ENCODE measurements around the gene PRDX5.

PRDX5 gene

GRCh38 chr11:64359712-64360445 lies 42.0 kb downstream of the PRDX5 start:
- peak; percentile 42; the same call in 1 of the 2 replicates for TF ChIP-seq CTCF (IDR thresholded peaks at IDR 0.05; ENCODE audit: low read length)
- no peak for TF ChIP-seq EZH2 (IDR thresholded peaks at IDR 0.05; ENCODE audit: borderline replicate concordance, low read length)
- H2AFZ ChIP-seq (ENCODE audit: low read length): no peak overlapping the region
- H3K27ac ChIP-seq (ENCODE audit: low read depth, low read length, poor library complexity, severe bottlenecking): peak overlapping the region; percentile 50
- peaks cover 35% of the 10 kb centered on the region for H3K36me3 ChIP-seq (ENCODE audit: insufficient read depth, low read length)
- H3K9ac ChIP-seq (ENCODE audit: low read length): peak overlapping the region; percentile 80
- H3K4me3 ChIP-seq (ENCODE audit: low read depth, low read length, poor library complexity, severe bottlenecking): peak overlapping the region; percentile 71
- H3K9me2 ChIP-seq (ENCODE audit: low read depth, low read length): no peaks in the 10 kb centered on the region
- no peaks in the 10 kb centered on the region for H4K20me1 ChIP-seq (ENCODE audit: insufficient read depth, low read length)
- H3F3A ChIP-seq (ENCODE audit: insufficient read depth, low read length): no peaks in the 10 kb centered on the region
- no peaks in the 10 kb centered on the region for H3K9me3 ChIP-seq (ENCODE audit: low read length)
- H3K79me2 ChIP-seq (ENCODE audit: insufficient read depth, low read length): no peaks in the 10 kb centered on the region
- H3K4me2 ChIP-seq (ENCODE audit: low read length): peak overlapping the region; percentile 88
- peaks cover 26% of the 10 kb centered on the region for H3K4me1 ChIP-seq (ENCODE audit: insufficient read depth, low read length, severe bottlenecking)
- no peaks in the 10 kb centered on the region for H3K27me3 ChIP-seq (ENCODE audit: insufficient read depth, low read length)

- Histone ChIP-seq H3K27me3 (ENCODE audit: insufficient read depth, low read length) (no peaks in the 10 kb centered on the region), H4K20me1 (ENCODE audit: insufficient read depth, low read length) (no peaks in the 10 kb centered on the region), H3K4me3 (ENCODE audit: low read depth, low read length, poor library complexity, severe bottlenecking) (peak overlapping the region; percentile 71), H3K9ac (ENCODE audit: low read length) (no peak overlapping the region; the same call in 1 of the 2 replicates), H3K4me1 (ENCODE audit: insufficient read depth, low read length, severe bottlenecking) (peaks cover 26% of the 10 kb centered on the region), H3K79me2 (ENCODE audit: insufficient read depth, low read length) (no peaks in the 10 kb centered on the region), H3K9me2 (ENCODE audit: low read depth, low read length) (no peaks in the 10 kb centered on the region), H3K27ac (ENCODE audit: low read depth, low read length, poor library complexity, severe bottlenecking) (no peak overlapping the region), H3K4me2 (ENCODE audit: low read length) (peak overlapping the region; percentile 88; the same call in 1 of the 2 replicates), H2AFZ (ENCODE audit: low read length) (no peak overlapping the region), H3K9me3 (ENCODE audit: low read length) (no peaks in the 10 kb centered on the region), H3K36me3 (ENCODE audit: insufficient read depth, low read length) (peaks cover 39% of the 10 kb centered on the region), H3F3A (ENCODE audit: insufficient read depth, low read length) (no peaks in the 10 kb centered on the region)
- TF ChIP-seq EZH2 (IDR thresholded peaks at IDR 0.05; ENCODE audit: borderline replicate concordance, low read length) (no peak), CTCF (IDR thresholded peaks at IDR 0.05; ENCODE audit: low read length) (no peak)
Measured at GRCh38 chr11:64360448-64360921, 42.6 kb downstream of the PRDX5 start.

- H3K79me2 ChIP-seq (ENCODE audit: insufficient read depth, low read length): no peaks in the 10 kb centered on the region
- TF ChIP-seq CTCF (IDR thresholded peaks at IDR 0.05; ENCODE audit: low read length): no peak
- TF ChIP-seq EZH2 (IDR thresholded peaks at IDR 0.05; ENCODE audit: borderline replicate concordance, low read length): no peak
- H3K27ac ChIP-seq (ENCODE audit: low read depth, low read length, poor library complexity, severe bottlenecking): no peak overlapping the region
- H3K9ac ChIP-seq (ENCODE audit: low read length): no peak overlapping the region
- no peaks in the 10 kb centered on the region for H3K9me2 ChIP-seq (ENCODE audit: low read depth, low read length)
- no peaks in the 10 kb centered on the region for H3K9me3 ChIP-seq (ENCODE audit: low read length)
- H3K36me3 ChIP-seq (ENCODE audit: insufficient read depth, low read length): peaks cover 49% of the 10 kb centered on the region
- H3K4me2 ChIP-seq (ENCODE audit: low read length): no peak overlapping the region
- no peaks in the 10 kb centered on the region for H3K27me3 ChIP-seq (ENCODE audit: insufficient read depth, low read length)
- H3F3A ChIP-seq (ENCODE audit: insufficient read depth, low read length): no peaks in the 10 kb centered on the region
- no peak overlapping the region for H2AFZ ChIP-seq (ENCODE audit: low read length)
- H4K20me1 ChIP-seq (ENCODE audit: insufficient read depth, low read length): no peaks in the 10 kb centered on the region
- H3K4me1 ChIP-seq (ENCODE audit: insufficient read depth, low read length, severe bottlenecking): peaks cover 26% of the 10 kb centered on the region
- no peak overlapping the region for H3K4me3 ChIP-seq (ENCODE audit: low read depth, low read length, poor library complexity, severe bottlenecking)
Measured at GRCh38 chr11:64361659-64362058, 43.7 kb downstream of the PRDX5 start.

All from OCI-LY1 (cell line).